Measurements from ENCODE around the gene SGCE.
A peak's percentile ranks its signal among the peaks of the same experiment; 100 is the strongest.
"Not testable (repeated sequence)": the region's sequence is repeated elsewhere in the genome, so short reads cannot be mapped to it uniquely, and the experiment has no call there.

The SGCE gene

GRCh38 chr7:94655848-94656657 lies at the start of gene SGCE:
TSS of gene SGCE (minus strand) at chr7:94656133. CDS start at chr7:94656098, 35 bp downstream.
- intact Hi-C loops (cut with DNase I), result loop anchor here (2.0 to 10.0 kb wide), 5 partner anchors 147 to 546 kb away; partner anchors contain the start of genes CASD1 and PPP1R9A
- DNase-seq, result peak; percentile 71 to 96 (median 78)

- peak in 2 of 10 donors; percentile 62 to 73 for DNase-seq
- intact Hi-C loops (cut with DNase I), result not testable (repeated sequence)
Measured at GRCh38 chr7:94705155-94706021, 49.5 kb upstream of the SGCE start.

GRCh38 chr7:94701555-94701973 lies 45.6 kb upstream of the SGCE start:
- intact Hi-C loops (cut with DNase I), result no loop called here
- DNase-seq, result no peak

GRCh38 chr7:94700926-94701554 lies 45.1 kb upstream of the SGCE start:
- intact Hi-C loops (cut with DNase I), result no loop called here
- DNase-seq, result no peak

- intact Hi-C loops (cut with DNase I), result no loop called here
- DNase-seq, result no peak
Measured at GRCh38 chr7:94698275-94698674, 42.3 kb upstream of the SGCE start.

GRCh38 chr7:94697035-94697974 lies 41.4 kb upstream of the SGCE start:
- no peak for DNase-seq
- intact Hi-C loops (cut with DNase I), result no loop called here

- peak in 1 of 10 donors; percentile 35 for DNase-seq
- intact Hi-C loops (cut with DNase I), result no loop called here
Measured at GRCh38 chr7:94687810-94688209, 31.9 kb upstream of the SGCE start.

GRCh38 chr7:94687076-94687475 lies 31.1 kb upstream of the SGCE start:
- no peak for DNase-seq
- intact Hi-C loops (cut with DNase I), result no loop called here

GRCh38 chr7:94683066-94683465 lies 27.1 kb upstream of the SGCE start:
- DNase-seq, result no peak
- intact Hi-C loops (cut with DNase I), result no loop called here

- intact Hi-C loops (cut with DNase I), result no loop called here
- DNase-seq, result no peak
Measured at GRCh38 chr7:94679358-94679757, 23.4 kb upstream of the SGCE start.

- intact Hi-C loops (cut with DNase I), result no loop called here
- no peak for DNase-seq
Measured at GRCh38 chr7:94676431-94676830, 20.5 kb upstream of the SGCE start.

- no peak for DNase-seq
- intact Hi-C loops (cut with DNase I), result no loop called here
Measured at GRCh38 chr7:94675356-94675755, 19.4 kb upstream of the SGCE start.

GRCh38 chr7:94671444-94672235 lies 15.7 kb upstream of the SGCE start:
- intact Hi-C loops (cut with DNase I), result no loop called here
- no peak for DNase-seq

- intact Hi-C loops (cut with DNase I), result no loop called here
Measured at GRCh38 chr7:94669773-94670495, 14.0 kb upstream of the SGCE start.

GRCh38 chr7:94666879-94667587 lies 11.1 kb upstream of the SGCE start:
- DNase-seq, result no peak
- intact Hi-C loops (cut with DNase I), result no loop called here

More at GRCh38 chr7:94669773-94670495, 14.0 kb upstream of the SGCE start:
- DNase-seq, result no peak

- intact Hi-C loops (cut with DNase I), result no loop called here
- DNase-seq, result no peak
Measured at GRCh38 chr7:94665426-94665825, 9.5 kb upstream of the SGCE start.

- peak in 2 of 10 donors; percentile 70 to 77 for DNase-seq
- intact Hi-C loops (cut with DNase I), result no loop called here
Measured at GRCh38 chr7:94664023-94664422, 8.1 kb upstream of the SGCE start.

- DNase-seq, result no peak
- intact Hi-C loops (cut with DNase I), result no loop called here
Measured at GRCh38 chr7:94662548-94662947, 6.6 kb upstream of the SGCE start.

All from posterior cingulate gyrus (tissue), 11 donors.